OCI-LY1 (cell line): ENCODE measurements around the gene ANKRD33B.

Experiments used
- H2AFZ ChIP-seq: fragments of 200-600 bp; sonication (generic), shearing (Covaris generic); 2 replicates; pipeline ENCODE4 v1.6.0; 2014; ENCODE audit warnings: antibody characterized with exemption, mild to moderate bottlenecking, low read length
- H3F3A ChIP-seq: fragments of 200-600 bp; sonication (generic), shearing (Covaris generic); 2 replicates; pipeline ENCODE4 v1.6.0; 2014; ENCODE audit warnings: mild to moderate bottlenecking, antibody characterized with exemption, low read length, moderate library complexity; ENCODE audit not compliant: insufficient read depth
- H3K27ac ChIP-seq: fragments of 200-600 bp; sonication (generic); 2 replicates; pipeline ENCODE4 v1.5.1; 2014; ENCODE audit warnings: low read length, mixed run types, mild to moderate bottlenecking, low read depth; ENCODE audit not compliant: poor library complexity, severe bottlenecking
- H3K27me3 ChIP-seq: fragments of 200-600 bp; sonication (generic); 2 replicates; pipeline ENCODE4 v1.6.0; 2014; ENCODE audit warnings: antibody characterized with exemption, mild to moderate bottlenecking, low read length, moderate library complexity; ENCODE audit not compliant: insufficient read depth
- H3K36me3 ChIP-seq: fragments of 200-600 bp; sonication (generic); 2 replicates; pipeline ENCODE4 v1.6.1; 2014; ENCODE audit warnings: mild to moderate bottlenecking, antibody characterized with exemption, low read length, moderate library complexity, mixed read lengths; ENCODE audit not compliant: insufficient read depth
- H3K4me1 ChIP-seq: fragments of 200-600 bp; sonication (generic); 2 replicates; pipeline ENCODE4 v1.5.1; 2014; ENCODE audit warnings: mild to moderate bottlenecking, low read length, moderate library complexity; ENCODE audit not compliant: insufficient read depth, severe bottlenecking
- H3K4me2 ChIP-seq: fragments of 200-600 bp; sonication (generic), shearing (Covaris generic); 2 replicates; pipeline ENCODE4 v1.6.1; 2014; ENCODE audit warnings: low read length
- H3K4me3 ChIP-seq: fragments of 200-600 bp; sonication (generic); 2 replicates; pipeline ENCODE4 v1.5.1; 2014; ENCODE audit warnings: low read length, low read depth, mild to moderate bottlenecking, mixed read lengths; ENCODE audit not compliant: poor library complexity, severe bottlenecking
- H3K79me2 ChIP-seq: fragments of 200-600 bp; shearing (Covaris generic); 2 replicates; pipeline ENCODE4 v1.6.1; 2016; ENCODE audit warnings: mixed run types, low read length, mixed read lengths; ENCODE audit not compliant: insufficient read depth
- H3K9ac ChIP-seq: fragments of 200-600 bp; sonication (generic), shearing (Covaris generic); 2 replicates; pipeline ENCODE4 v1.6.1; 2014; ENCODE audit warnings: mild to moderate bottlenecking, low read length, mixed read lengths
- H3K9me2 ChIP-seq: fragments of 200-600 bp; sonication (generic), shearing (Covaris generic); 2 replicates; pipeline ENCODE4 v1.6.1; 2014; ENCODE audit warnings: low read depth, mild to moderate bottlenecking, low read length, mixed read lengths
- H3K9me3 ChIP-seq: fragments of 200-600 bp; shearing (Covaris generic); 2 replicates; pipeline ENCODE4 v1.6.1; 2014; ENCODE audit warnings: low read length, mixed read lengths
- H4K20me1 ChIP-seq: fragments of 200-600 bp; sonication (generic), shearing (Covaris generic); 2 replicates; pipeline ENCODE4 v1.6.0; 2016; ENCODE audit warnings: mild to moderate bottlenecking, low read length; ENCODE audit not compliant: insufficient read depth
- EZH2 ChIP-seq: fragments of 200-600 bp; sonication (generic), shearing (Covaris generic); IDR thresholded peaks from 2 replicates; pipeline ENCODE4 v1.8.0; 2017; ENCODE audit warnings: borderline replicate concordance, mixed run types, mild to moderate bottlenecking, antibody characterized with exemption, low read length, moderate library complexity, mixed read lengths
- TF ChIP-seq, protein P1 (sequence below): fragments of 200-600 bp; sonication (generic), shearing (Covaris generic); IDR thresholded peaks from 2 replicates; pipeline ENCODE4 v1.5.1; 2017; ENCODE audit warnings: mild to moderate bottlenecking, antibody characterized with exemption, low read length, moderate library complexity, mixed read lengths

Gene ANKRD33B

GRCh38 chr5:10648806-10649665 lies 85.2 kb downstream of the ANKRD33B start:
- no peaks in the 10 kb centered on the region for H3K4me1 ChIP-seq
- no peaks in the 10 kb centered on the region for H3K9me3 ChIP-seq
- H3K4me3 ChIP-seq = no peak overlapping the region
- no peaks in the 10 kb centered on the region for H3K79me2 ChIP-seq
- no peak overlapping the region for H3K27ac ChIP-seq
- no peaks in the 10 kb centered on the region for H3F3A ChIP-seq
- no peak overlapping the region for H3K4me2 ChIP-seq
- no peak overlapping the region for H3K9ac ChIP-seq
- no peak overlapping the region for H2AFZ ChIP-seq
- no peaks in the 10 kb centered on the region for H3K36me3 ChIP-seq
- H4K20me1 ChIP-seq = no peaks in the 10 kb centered on the region
- no peaks in the 10 kb centered on the region; the same call in 1 of the 2 replicates for H3K27me3 ChIP-seq
- TF ChIP-seq EZH2 = no peak
- TF ChIP-seq, protein P1, sequence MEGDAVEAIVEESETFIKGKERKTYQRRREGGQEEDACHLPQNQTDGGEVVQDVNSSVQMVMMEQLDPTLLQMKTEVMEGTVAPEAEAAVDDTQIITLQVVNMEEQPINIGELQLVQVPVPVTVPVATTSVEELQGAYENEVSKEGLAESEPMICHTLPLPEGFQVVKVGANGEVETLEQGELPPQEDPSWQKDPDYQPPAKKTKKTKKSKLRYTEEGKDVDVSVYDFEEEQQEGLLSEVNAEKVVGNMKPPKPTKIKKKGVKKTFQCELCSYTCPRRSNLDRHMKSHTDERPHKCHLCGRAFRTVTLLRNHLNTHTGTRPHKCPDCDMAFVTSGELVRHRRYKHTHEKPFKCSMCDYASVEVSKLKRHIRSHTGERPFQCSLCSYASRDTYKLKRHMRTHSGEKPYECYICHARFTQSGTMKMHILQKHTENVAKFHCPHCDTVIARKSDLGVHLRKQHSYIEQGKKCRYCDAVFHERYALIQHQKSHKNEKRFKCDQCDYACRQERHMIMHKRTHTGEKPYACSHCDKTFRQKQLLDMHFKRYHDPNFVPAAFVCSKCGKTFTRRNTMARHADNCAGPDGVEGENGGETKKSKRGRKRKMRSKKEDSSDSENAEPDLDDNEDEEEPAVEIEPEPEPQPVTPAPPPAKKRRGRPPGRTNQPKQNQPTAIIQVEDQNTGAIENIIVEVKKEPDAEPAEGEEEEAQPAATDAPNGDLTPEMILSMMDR = no peak
- H3K9me2 ChIP-seq = no peaks in the 10 kb centered on the region

DNA sequence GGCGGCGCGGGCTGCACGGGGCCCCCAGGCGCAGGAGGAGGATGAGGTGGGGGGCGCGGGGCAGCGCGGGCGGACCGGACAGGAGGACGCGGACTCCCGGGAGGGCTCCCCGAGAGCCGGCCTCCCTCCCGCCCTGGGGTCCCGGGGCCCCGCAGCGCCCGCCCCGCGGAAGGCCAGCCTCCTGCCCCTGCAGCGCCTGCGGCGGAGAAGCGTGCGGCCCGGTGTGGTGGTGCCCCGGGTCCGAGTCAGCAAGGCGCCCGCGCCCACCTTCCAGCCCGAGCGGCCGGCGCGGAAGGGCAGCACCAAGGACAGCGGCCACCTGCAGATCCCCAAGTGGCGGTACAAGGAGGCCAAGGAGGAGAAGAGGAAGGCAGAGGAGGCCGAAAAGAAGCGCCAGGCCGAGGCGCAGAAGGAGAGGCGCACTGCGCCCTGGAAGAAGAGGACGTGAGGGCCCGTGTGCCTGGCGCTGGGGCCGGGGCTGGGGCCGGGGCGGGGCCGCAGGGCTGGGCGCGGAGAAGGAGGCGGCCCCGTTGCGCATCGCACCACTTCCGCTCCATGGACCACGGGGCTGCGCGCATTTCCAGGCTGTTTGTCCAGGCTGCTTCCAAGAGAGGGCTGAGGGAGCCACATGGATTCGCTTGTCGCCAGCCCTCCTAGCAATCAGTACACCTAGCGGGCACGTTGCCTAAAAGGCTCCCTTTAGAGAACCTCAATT lies 86.0 kb downstream of the ANKRD33B start:
- H3K36me3 ChIP-seq = no peaks in the 10 kb centered on the region
- no peak for TF ChIP-seq EZH2
- TF ChIP-seq, protein P1 = no peak
- H3K9ac ChIP-seq = no peak overlapping the region
- H3K4me1 ChIP-seq = no peaks in the 10 kb centered on the region
- H3F3A ChIP-seq = no peaks in the 10 kb centered on the region
- no peak overlapping the region for H3K4me3 ChIP-seq
- H3K79me2 ChIP-seq = no peaks in the 10 kb centered on the region
- H3K27ac ChIP-seq = no peak overlapping the region
- H2AFZ ChIP-seq = no peak overlapping the region
- H4K20me1 ChIP-seq = no peaks in the 10 kb centered on the region
- H3K9me3 ChIP-seq = no peaks in the 10 kb centered on the region
- no peak overlapping the region for H3K4me2 ChIP-seq
- no peaks in the 10 kb centered on the region; the same call in 1 of the 2 replicates for H3K27me3 ChIP-seq
- no peaks in the 10 kb centered on the region for H3K9me2 ChIP-seq

DNA sequence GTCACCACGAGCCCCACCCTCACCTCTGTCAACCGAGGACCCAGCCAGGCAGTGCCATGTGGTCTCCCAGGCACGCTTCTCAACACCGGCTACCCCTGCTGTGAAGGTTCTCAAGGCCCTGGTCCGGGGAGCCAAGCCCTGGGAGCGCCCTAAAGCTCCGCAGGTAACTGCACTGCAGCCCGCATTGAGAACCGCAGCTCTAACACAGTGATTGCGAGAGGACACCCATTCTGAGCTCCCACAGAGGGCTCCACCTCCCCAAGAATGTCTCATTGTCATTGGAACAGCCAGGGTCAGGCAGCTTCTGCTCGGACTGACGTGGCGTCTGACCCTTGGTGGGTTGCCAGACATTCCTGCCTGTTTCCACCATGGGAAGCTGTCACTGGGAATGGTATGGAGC lies 88.3 kb downstream of the ANKRD33B start:
- H3K36me3 ChIP-seq = no peaks in the 10 kb centered on the region
- no peak overlapping the region for H3K4me3 ChIP-seq
- no peaks in the 10 kb centered on the region for H3K27me3 ChIP-seq
- H3F3A ChIP-seq = no peaks in the 10 kb centered on the region
- no peaks in the 10 kb centered on the region for H3K79me2 ChIP-seq
- H3K4me1 ChIP-seq = no peaks in the 10 kb centered on the region
- no peak overlapping the region for H3K27ac ChIP-seq
- no peaks in the 10 kb centered on the region for H3K9me3 ChIP-seq
- no peaks in the 10 kb centered on the region for H3K9me2 ChIP-seq
- no peaks in the 10 kb centered on the region for H4K20me1 ChIP-seq
- H3K4me2 ChIP-seq = no peak overlapping the region
- no peak overlapping the region for H3K9ac ChIP-seq
- TF ChIP-seq, protein P1 = no peak
- TF ChIP-seq EZH2 = no peak
- no peak overlapping the region for H2AFZ ChIP-seq
